SW 1271 (cell line): ENCODE data around the gene PREPL.
A peak's percentile ranks its signal among the peaks of the same experiment; 100 is the strongest.
"Not testable (repeated sequence)": the region's sequence is repeated elsewhere in the genome, so short reads cannot be mapped to it uniquely, and the experiment has no call there.

Source experiments
- DNase-seq, 2 experiments: peaks; one replicate each; lab custom pipeline; 2025; lab: John Stamatoyannopoulos, UW

PREPL gene

GRCh38 chr2:44361330-44362206 is at the start of gene PREPL, which contains the start of gene CAMKMT:
Gene PREPL (minus strand): TSS chr2:44361494. CDS start chr2:44346342, 15,152 bp downstream.
Gene CAMKMT (plus strand): TSS chr2:44361947.
- peak; percentile 89 to 98 for DNase-seq

GRCh38 chr2:44398243-44398897 is 37.1 kb upstream of the PREPL start:
- no peak for DNase-seq

GRCh38 chr2:44397447-44398175 is 36.3 kb upstream of the PREPL start:
- DNase-seq = no peak

- DNase-seq = peak in 1 of 2 experiments; percentile 39
These were observed 31.1 kb upstream of the PREPL start for GRCh38 chr2:44392338-44392943.

- no peak for DNase-seq
These were observed 28.6 kb upstream of the PREPL start for GRCh38 chr2:44389895-44390294.

GRCh38 chr2:44388877-44389276 is 27.6 kb upstream of the PREPL start:
- DNase-seq = no peak

- DNase-seq = not testable (repeated sequence)
These were observed 23.9 kb upstream of the PREPL start for GRCh38 chr2:44385226-44385625.

- DNase-seq = no peak
These were observed 16.2 kb upstream of the PREPL start for GRCh38 chr2:44377486-44377885.

- no peak for DNase-seq
These were observed 11.0 kb upstream of the PREPL start for GRCh38 chr2:44372246-44372645.

- DNase-seq = no peak
These were observed 10.2 kb upstream of the PREPL start for GRCh38 chr2:44371445-44371844.

- no peak for DNase-seq
These were observed 8.1 kb upstream of the PREPL start for GRCh38 chr2:44369392-44369791.

- DNase-seq = no peak
These were observed 6.3 kb upstream of the PREPL start for GRCh38 chr2:44367591-44367990.

GRCh38 chr2:44364604-44365003 is 3.3 kb upstream of the PREPL start:
- DNase-seq = no peak

- DNase-seq = peak; percentile 14 to 70
These were observed 1.1 kb upstream of the PREPL start for GRCh38 chr2:44362207-44363015.

GRCh38 chr2:44360749-44361329 is 455 bp downstream of the PREPL start:
- peak in 1 of 2 experiments; percentile 40 for DNase-seq

GRCh38 chr2:44358503-44358902 is 2.8 kb downstream of the PREPL start:
- no peak for DNase-seq

- DNase-seq = no peak
These were observed 6.5 kb downstream of the PREPL start for GRCh38 chr2:44354761-44355160.

GRCh38 chr2:44352510-44352909 is 8.8 kb downstream of the PREPL start:
- DNase-seq = no peak

GRCh38 chr2:44351676-44352075 is 9.6 kb downstream of the PREPL start:
- DNase-seq = no peak

GRCh38 chr2:44351088-44351487 is 10.2 kb downstream of the PREPL start:
- no peak for DNase-seq

- DNase-seq = no peak
These were observed 11.8 kb downstream of the PREPL start for GRCh38 chr2:44349506-44349905.
